Neural cell (in vitro differentiated cells): ENCODE data around the gene OR7C1. TPM values are rescaled to one million over a fixed set of nuclear protein-coding genes. Genes with fewer than 3 reads are reported as not detected.
"Not testable (repeated sequence)": the region's sequence is repeated elsewhere in the genome, so short reads cannot be mapped to it uniquely, and the experiment has no call there.

Experiments
- H2AFZ ChIP-seq: fragments of 200-600, 300-800 bp; sonication (generic), shearing (Covaris generic); 2 replicates; pipeline ENCODE4 v1.6.0; 2014; ENCODE audit warnings: low read depth, mild to moderate bottlenecking, antibody characterized with exemption, low read length, moderate library complexity
- H3F3A ChIP-seq: fragments of 200-600 bp; shearing (Covaris generic); 2 replicates; pipeline ENCODE4 v1.6.1; 2016; ENCODE audit warnings: mild to moderate bottlenecking, moderate library complexity, mixed read lengths, antibody characterized with exemption, low read length; ENCODE audit not compliant: insufficient read depth, poor library complexity, severe bottlenecking
- H3K27ac ChIP-seq: fragments of 200-600, 300-800 bp; sonication (generic), shearing (Covaris generic); 2 replicates; pipeline ENCODE4 v1.5.1; 2014; ENCODE audit warnings: mild to moderate bottlenecking, low read length, moderate library complexity
- H3K27me3 ChIP-seq: fragments of 300-800, 200-600 bp; sonication (generic), shearing (Covaris generic); 2 replicates; pipeline ENCODE4 v1.6.0; 2014; ENCODE audit warnings: mild to moderate bottlenecking, low read depth, low read length, moderate library complexity; ENCODE audit not compliant: insufficient read depth
- H3K36me3 ChIP-seq: fragments of 300-800, 200-600 bp; sonication (generic), shearing (Covaris generic); 2 replicates; pipeline ENCODE4 v1.5.1; 2014; ENCODE audit warnings: mild to moderate bottlenecking, antibody characterized with exemption, low read length, moderate library complexity; ENCODE audit not compliant: insufficient read depth
- H3K4me2 ChIP-seq: fragments of 300-800, 200-600 bp; sonication (generic), shearing (Covaris generic); 2 replicates; pipeline ENCODE4 v1.6.0; 2014; ENCODE audit warnings: mild to moderate bottlenecking, low read length
- H3K4me3 ChIP-seq: fragments of 300-800, 200-600 bp; sonication (generic), shearing (Covaris generic); 2 replicates; pipeline ENCODE4 v1.5.1; 2014; ENCODE audit warnings: mild to moderate bottlenecking, low read length, moderate library complexity
- H3K79me2 ChIP-seq: fragments of 200-600 bp; shearing (Covaris generic); replicated peaks from 2 replicates; pipeline ENCODE4 v1.6.0; 2014; ENCODE audit warnings: mild to moderate bottlenecking, low read length, moderate library complexity; ENCODE audit not compliant: insufficient read depth
- H3K9ac ChIP-seq: fragments of 300-800, 200-600 bp; sonication (generic), shearing (Covaris generic); 2 replicates; pipeline ENCODE4 v1.6.1; 2016; ENCODE audit warnings: mild to moderate bottlenecking, low read length, mixed read lengths
- H3K9me2 ChIP-seq: fragments of 200-600 bp; shearing (Covaris generic); 2 replicates; pipeline ENCODE4 v1.6.1; 2016; ENCODE audit warnings: mild to moderate bottlenecking, low read length, mixed read lengths; ENCODE audit not compliant: insufficient read depth
- H3K9me3 ChIP-seq: fragments of 200-600, 300-800 bp; sonication (generic), shearing (Covaris generic); 2 replicates; pipeline ENCODE4 v1.6.1; 2016; ENCODE audit warnings: mild to moderate bottlenecking, mixed run types, low read length, moderate library complexity, mixed read lengths
- H4K20me1 ChIP-seq: fragments of 200-600 bp; shearing (Covaris generic); 2 replicates; pipeline ENCODE4 v1.6.1; 2016; ENCODE audit warnings: mild to moderate bottlenecking, mixed run types; ENCODE audit not compliant: insufficient read depth
- CTCF ChIP-seq: fragments of 450-650 bp; IDR thresholded peaks from 2 replicates; pipeline ENCODE4 v1.5.1; 2014; ENCODE audit warnings: antibody characterized with exemption, mild to moderate bottlenecking, moderate library complexity; ENCODE audit not compliant: poor library complexity, severe bottlenecking
- EP300 ChIP-seq: fragments of 450-650 bp; conservative IDR thresholded peaks from 2 replicates; pipeline ENCODE4 v1.6.1; 2014; ENCODE audit warnings: antibody characterized with exemption, mild to moderate bottlenecking, moderate library complexity; ENCODE audit not compliant: poor library complexity, severe bottlenecking
- EZH2 ChIP-seq: fragments of 200-600, 300-800 bp; shearing (Covaris generic), sonication (generic); IDR thresholded peaks from 2 replicates; pipeline ENCODE4 v1.6.1; 2014; ENCODE audit warnings: antibody characterized with exemption, low read length, borderline replicate concordance, mild to moderate bottlenecking; ENCODE audit not compliant: insufficient read depth, poor library complexity, severe bottlenecking
- MXI1 ChIP-seq: fragments of 450-650 bp; conservative IDR thresholded peaks from 2 replicates; pipeline ENCODE4 v1.6.1; 2014; ENCODE audit warnings: antibody characterized with exemption, mild to moderate bottlenecking; ENCODE audit not compliant: poor library complexity, severe bottlenecking
- POLR2AphosphoS5 ChIP-seq: IDR thresholded peaks from 2 replicates; pipeline ENCODE4 v1.6.1; 2012
- RAD21 ChIP-seq: fragments of 450-650 bp; conservative IDR thresholded peaks from 2 replicates; pipeline ENCODE4 v1.6.1; 2014; ENCODE audit warnings: antibody characterized with exemption, mild to moderate bottlenecking, moderate library complexity
- REST ChIP-seq: IDR thresholded peaks from 2 replicates; pipeline ENCODE4 v1.6.1; 2012; ENCODE audit warnings: borderline replicate concordance
- SMC3 ChIP-seq: fragments of 450-650 bp; conservative IDR thresholded peaks from 2 replicates; pipeline ENCODE4 v1.6.1; 2014; ENCODE audit warnings: antibody characterized with exemption, mild to moderate bottlenecking, moderate library complexity; ENCODE audit not compliant: poor library complexity
- TAF1 ChIP-seq: IDR thresholded peaks from 2 replicates; pipeline ENCODE4 v1.6.1; 2012; ENCODE audit warnings: low read depth
- polyA plus RNA-seq: library from polyadenylated mRNA; depleted of rRNA; stranded (reverse); fragments of >200 nt; gene quantifications from 2 replicates; pipeline ENCODE4 v1.2.3, GENCODE V29; 2014

The OR7C1 gene
- polyA plus RNA-seq, 1 donor from 2014 or later, result not detected

GRCh38 chr19:14782626-14783409, 52.2 kb downstream of the OR7C1 start:
- H2AFZ ChIP-seq, result no peak overlapping the region
- no peak overlapping the region for H3K4me2 ChIP-seq
- TF ChIP-seq EP300 (no peak), MXI1 (no peak), CTCF (no peak), SMC3 (no peak), POLR2AphosphoS5 (no peak), REST (no peak), TAF1 (no peak), EZH2 (no peak), RAD21 (no peak)
- H3K9me2 ChIP-seq, result no peaks in the 10 kb centered on the region
- H3K4me3 ChIP-seq, result no peak overlapping the region
- H3F3A ChIP-seq, result no peaks in the 10 kb centered on the region
- no peak overlapping the region for H3K9ac ChIP-seq
- H3K36me3 ChIP-seq, result no peaks in the 10 kb centered on the region
- H3K9me3 ChIP-seq, result no peaks in the 10 kb centered on the region
- no peak overlapping the region for H3K27ac ChIP-seq
- H3K79me2 ChIP-seq, result no peaks in the 10 kb centered on the region
- no peaks in the 10 kb centered on the region for H3K27me3 ChIP-seq
- H4K20me1 ChIP-seq, result no peaks in the 10 kb centered on the region

- not testable (repeated sequence) for H3K27me3 ChIP-seq, H3K4me3 ChIP-seq, H4K20me1 ChIP-seq, H3F3A ChIP-seq, H3K9me3 ChIP-seq, H3K27ac ChIP-seq, H3K9me2 ChIP-seq, H3K9ac ChIP-seq, H2AFZ ChIP-seq, H3K79me2 ChIP-seq, H3K4me2 ChIP-seq, H3K36me3 ChIP-seq
Measured at GRCh38 chr19:14781713-14782536, 53.1 kb downstream of the OR7C1 start.

- not testable (repeated sequence) for H3K9ac ChIP-seq, H3K9me3 ChIP-seq, H4K20me1 ChIP-seq, H3K36me3 ChIP-seq, H2AFZ ChIP-seq, H3K4me3 ChIP-seq, H3K79me2 ChIP-seq, H3K27ac ChIP-seq, H3F3A ChIP-seq, H3K9me2 ChIP-seq, H3K4me2 ChIP-seq
- peaks cover 13% of the 10 kb centered on the region for H3K27me3 ChIP-seq
Measured at GRCh38 chr19:14780622-14781225, 54.3 kb downstream of the OR7C1 start.
